Esophagus muscularis mucosa (tissue), 3 donors: ENCODE data around the gene FOXE1.

Experiments
- CTCF ChIP-seq, 3 experiments: fragments of 200-600 bp in 2 of 3; fragments of 450-650 bp in 1 of 3; sonication (generic) in 2 of 3; IDR thresholded peaks; one replicate each; pipeline ENCODE4 v1.5.1; 2017 to 2019; ENCODE audit warnings: antibody characterized with exemption in 3 of 3, mild to moderate bottlenecking in 2 of 3, moderate library complexity in 1 of 3
- POLR2A ChIP-seq: fragments of 450-650 bp; IDR thresholded peaks from one replicate; pipeline ENCODE4 v1.6.1; 2017; ENCODE audit warnings: antibody characterized with exemption, moderate library complexity, mild to moderate bottlenecking, low read depth
- POLR2AphosphoS5 ChIP-seq, 2 donors: sonication (generic); formaldehyde crosslinking; IDR thresholded peaks; one replicate each; pipeline ENCODE4 v1.6.1; 2017; ENCODE audit warnings: antibody characterized with exemption in 2 of 2

GRCh38 chr9:97891736-97892135 lies 38.7 kb downstream of the FOXE1 start:
- TF ChIP-seq CTCF (IDR thresholded peaks at IDR 0.05) (no peak), POLR2AphosphoS5 (IDR thresholded peaks at IDR 0.05) (no peak), POLR2A (no peak)
